Measurements from ENCODE around the gene PDLIM1. TPM values are rescaled to one million over a fixed set of nuclear protein-coding genes. Genes with fewer than 3 reads are reported as not detected.

The PDLIM1 gene
- polyA plus RNA-seq, 3 donors = 1.9 to 5.2 (median 4.8) TPM

DNA sequence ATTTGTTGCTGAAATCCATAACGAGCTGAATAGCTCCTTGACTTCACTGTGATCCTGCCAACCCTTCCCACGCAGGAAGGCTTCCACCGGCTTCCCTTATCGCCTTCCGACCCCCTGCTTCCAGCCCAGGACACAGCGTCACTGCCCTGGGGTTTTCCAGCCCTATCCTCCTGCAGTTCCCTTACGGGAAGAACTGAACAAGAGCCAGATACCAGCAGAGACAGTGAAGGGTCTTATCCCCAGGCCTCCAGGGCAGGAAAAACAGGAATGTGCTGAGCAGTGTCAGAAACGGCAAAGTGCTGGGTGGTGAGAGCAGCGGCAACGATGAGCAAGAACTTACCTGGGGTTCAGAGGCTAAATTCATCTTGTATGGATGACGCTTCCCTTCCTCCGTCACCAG, 22.4 kb downstream of the PDLIM1 start:
- Mint-ChIP-seq H3K27ac (peak overlapping the region in 4 of 7 donors; percentile 17 to 63 (median 30)), H3K4me3 (no peak overlapping the region), H3K36me3 (no peaks in the 10 kb centered on the region), H3K27me3 (ENCODE audit: low read depth in 3 of 3) (peaks cover 0 to 1% (median 1%) of the 10 kb centered on the region in 3 donors), H3K4me1 (peaks cover 9% of the 10 kb centered on the region), H3K9me3 (peaks cover 0 to 1% (median 0%) of the 10 kb centered on the region in 7 donors)
- Histone ChIP-seq H3K27me3 (ENCODE audit: control insufficient read depth in 2 of 2, insufficient read depth in 2 of 2, low read length in 2 of 2) (no peaks in the 10 kb centered on the region), H3K36me3 (replicated peaks in 1 of 2; ENCODE audit: control insufficient read depth in 1 of 2, insufficient read depth in 2 of 2, low read length in 2 of 2) (no peaks in the 10 kb centered on the region), H3K9ac (ENCODE audit: insufficient read depth, low read length, poor library complexity, severe bottlenecking) (no peak overlapping the region), H3K27ac (ENCODE audit: low read depth in 1 of 2, low read length in 2 of 2) (no peak overlapping the region), H3K4me1 (ENCODE audit: control insufficient read depth in 1 of 2, insufficient read depth in 2 of 2, low read length in 2 of 2) (peaks cover 0 to 5% of the 10 kb centered on the region in 2 donors), H3K9me3 (replicated peaks in 1 of 2; ENCODE audit: control insufficient read depth in 1 of 2, insufficient read depth in 1 of 2, low read length in 2 of 2) (no peaks in the 10 kb centered on the region), H3K4me3 (replicated peaks in 1 of 3; ENCODE audit: low read depth in 2 of 3, low read length in 3 of 3) (no peak overlapping the region), H3K79me2 (ENCODE audit: insufficient read depth, low read length) (no peaks in the 10 kb centered on the region), H4K20me1 (ENCODE audit: insufficient read depth, low read length) (no peaks in the 10 kb centered on the region), H3K4me2 (replicated peaks; ENCODE audit: extremely low read depth, low read length, poor library complexity, severe bottlenecking) (no peak overlapping the region), H2AFZ (ENCODE audit: insufficient read depth, low read depth, low read length, poor library complexity, severe bottlenecking) (no peak overlapping the region)
- TF ChIP-seq, protein P1, sequence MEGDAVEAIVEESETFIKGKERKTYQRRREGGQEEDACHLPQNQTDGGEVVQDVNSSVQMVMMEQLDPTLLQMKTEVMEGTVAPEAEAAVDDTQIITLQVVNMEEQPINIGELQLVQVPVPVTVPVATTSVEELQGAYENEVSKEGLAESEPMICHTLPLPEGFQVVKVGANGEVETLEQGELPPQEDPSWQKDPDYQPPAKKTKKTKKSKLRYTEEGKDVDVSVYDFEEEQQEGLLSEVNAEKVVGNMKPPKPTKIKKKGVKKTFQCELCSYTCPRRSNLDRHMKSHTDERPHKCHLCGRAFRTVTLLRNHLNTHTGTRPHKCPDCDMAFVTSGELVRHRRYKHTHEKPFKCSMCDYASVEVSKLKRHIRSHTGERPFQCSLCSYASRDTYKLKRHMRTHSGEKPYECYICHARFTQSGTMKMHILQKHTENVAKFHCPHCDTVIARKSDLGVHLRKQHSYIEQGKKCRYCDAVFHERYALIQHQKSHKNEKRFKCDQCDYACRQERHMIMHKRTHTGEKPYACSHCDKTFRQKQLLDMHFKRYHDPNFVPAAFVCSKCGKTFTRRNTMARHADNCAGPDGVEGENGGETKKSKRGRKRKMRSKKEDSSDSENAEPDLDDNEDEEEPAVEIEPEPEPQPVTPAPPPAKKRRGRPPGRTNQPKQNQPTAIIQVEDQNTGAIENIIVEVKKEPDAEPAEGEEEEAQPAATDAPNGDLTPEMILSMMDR (IDR thresholded peaks at IDR 0.05) = no peak
- DNase-seq = no peak
- 93% methylated on average over 8 of the region's 12 CpGs for WGBS (ENCODE audit: insufficient coverage)
- intact Hi-C loops (cut with micrococcal nuclease) = no loop called here

- Histone ChIP-seq H4K20me1 (ENCODE audit: insufficient read depth, low read length) (no peaks in the 10 kb centered on the region), H2AFZ (ENCODE audit: insufficient read depth, low read depth, low read length, poor library complexity, severe bottlenecking) (no peak overlapping the region), H3K36me3 (replicated peaks in 1 of 2; ENCODE audit: control insufficient read depth in 1 of 2, insufficient read depth in 2 of 2, low read length in 2 of 2) (no peaks in the 10 kb centered on the region), H3K9me3 (replicated peaks in 1 of 2; ENCODE audit: control insufficient read depth in 1 of 2, insufficient read depth in 1 of 2, low read length in 2 of 2) (no peaks in the 10 kb centered on the region), H3K4me2 (replicated peaks; ENCODE audit: extremely low read depth, low read length, poor library complexity, severe bottlenecking) (no peak overlapping the region), H3K27me3 (ENCODE audit: control insufficient read depth in 2 of 2, insufficient read depth in 2 of 2, low read length in 2 of 2) (no peaks in the 10 kb centered on the region), H3K27ac (ENCODE audit: low read depth in 1 of 2, low read length in 2 of 2) (no peak overlapping the region), H3K4me1 (ENCODE audit: control insufficient read depth in 1 of 2, insufficient read depth in 2 of 2, low read length in 2 of 2) (peaks cover 0 to 5% of the 10 kb centered on the region in 2 donors), H3K9ac (ENCODE audit: insufficient read depth, low read length, poor library complexity, severe bottlenecking) (no peak overlapping the region), H3K79me2 (ENCODE audit: insufficient read depth, low read length) (no peaks in the 10 kb centered on the region), H3K4me3 (replicated peaks in 1 of 3; ENCODE audit: low read depth in 2 of 3, low read length in 3 of 3) (no peak overlapping the region)
- no peak overlapping the region for H3K27ac Mint-ChIP-seq
- DNase-seq = no peak
- H3K36me3 Mint-ChIP-seq = no peaks in the 10 kb centered on the region
- intact Hi-C loops (cut with micrococcal nuclease) = no loop called here
- H3K9me3 Mint-ChIP-seq = peaks cover 0 to 1% (median 0%) of the 10 kb centered on the region in 7 donors
- no CpG with 5 or more reads among the region's 3 CpGs for WGBS (ENCODE audit: insufficient coverage)
- TF ChIP-seq, protein P1 (IDR thresholded peaks at IDR 0.05) = no peak
- no peak overlapping the region for H3K4me3 Mint-ChIP-seq
- H3K4me1 Mint-ChIP-seq = peaks cover 9% of the 10 kb centered on the region
- peaks cover 0 to 1% (median 1%) of the 10 kb centered on the region in 3 donors for H3K27me3 Mint-ChIP-seq (ENCODE audit: low read depth in 3 of 3)
These were observed 23.6 kb downstream of the PDLIM1 start for GRCh38 chr10:95267251-95267650.

All from CD14-positive monocyte (primary cell).